Panc1 (cell line): Measurements from ENCODE around the gene NUB1.

Experiments
- CTCF ChIP-seq: fragments of 450-650 bp; IDR thresholded peaks from 2 replicates; pipeline ENCODE4 v1.5.1; 2017; ENCODE audit warnings: mild to moderate bottlenecking
- POLR2AphosphoS5 ChIP-seq: IDR thresholded peaks from 2 replicates; pipeline ENCODE4 v1.6.1; 2012; ENCODE audit warnings: mild to moderate bottlenecking, low read depth, low read length, moderate library complexity
- REST ChIP-seq, 2 experiments: IDR thresholded peaks; 2 replicates each; pipeline ENCODE4 v1.6.1; 2011 to 2012; ENCODE audit warnings: low read depth in 2 of 2, control low read depth in 1 of 2, low read length in 1 of 2, mild to moderate bottlenecking in 1 of 2, moderate library complexity in 1 of 2; ENCODE audit not compliant: insufficient read depth in 1 of 2
- SIN3A ChIP-seq: IDR thresholded peaks from 2 replicates; pipeline ENCODE4 v1.6.1; 2012; ENCODE audit warnings: low read depth, mild to moderate bottlenecking, low read length, moderate library complexity, borderline replicate concordance; ENCODE audit not compliant: insufficient read depth
- TCF7L2 ChIP-seq: IDR thresholded peaks from 2 replicates; pipeline ENCODE4 v1.6.1; 2011; ENCODE audit warnings: mild to moderate bottlenecking, low read depth, low read length, inconsistent platforms

GRCh38 chr7:151399906-151400305 is 58.3 kb downstream of the NUB1 start:
- no peak for TF ChIP-seq CTCF
- TF ChIP-seq REST (IDR thresholded peaks at IDR 0.05; ENCODE audit: insufficient read depth in 1 of 2, low read depth in 2 of 2, low read length in 1 of 2): no peak
- TF ChIP-seq TCF7L2: no peak
- TF ChIP-seq POLR2AphosphoS5: no peak
- no peak for TF ChIP-seq SIN3A
